ENCODE results near the gene MBTPS2. TPM values are rescaled to one million over a fixed set of nuclear protein-coding genes. Genes with fewer than 3 reads are reported as not detected.

Gene MBTPS2
- total RNA-seq (10 to 100 TPM; 12.0 to 13.5 TPM), polyA plus RNA-seq (1 to 10 TPM; 5.6 to 7.8 TPM)

DNA sequence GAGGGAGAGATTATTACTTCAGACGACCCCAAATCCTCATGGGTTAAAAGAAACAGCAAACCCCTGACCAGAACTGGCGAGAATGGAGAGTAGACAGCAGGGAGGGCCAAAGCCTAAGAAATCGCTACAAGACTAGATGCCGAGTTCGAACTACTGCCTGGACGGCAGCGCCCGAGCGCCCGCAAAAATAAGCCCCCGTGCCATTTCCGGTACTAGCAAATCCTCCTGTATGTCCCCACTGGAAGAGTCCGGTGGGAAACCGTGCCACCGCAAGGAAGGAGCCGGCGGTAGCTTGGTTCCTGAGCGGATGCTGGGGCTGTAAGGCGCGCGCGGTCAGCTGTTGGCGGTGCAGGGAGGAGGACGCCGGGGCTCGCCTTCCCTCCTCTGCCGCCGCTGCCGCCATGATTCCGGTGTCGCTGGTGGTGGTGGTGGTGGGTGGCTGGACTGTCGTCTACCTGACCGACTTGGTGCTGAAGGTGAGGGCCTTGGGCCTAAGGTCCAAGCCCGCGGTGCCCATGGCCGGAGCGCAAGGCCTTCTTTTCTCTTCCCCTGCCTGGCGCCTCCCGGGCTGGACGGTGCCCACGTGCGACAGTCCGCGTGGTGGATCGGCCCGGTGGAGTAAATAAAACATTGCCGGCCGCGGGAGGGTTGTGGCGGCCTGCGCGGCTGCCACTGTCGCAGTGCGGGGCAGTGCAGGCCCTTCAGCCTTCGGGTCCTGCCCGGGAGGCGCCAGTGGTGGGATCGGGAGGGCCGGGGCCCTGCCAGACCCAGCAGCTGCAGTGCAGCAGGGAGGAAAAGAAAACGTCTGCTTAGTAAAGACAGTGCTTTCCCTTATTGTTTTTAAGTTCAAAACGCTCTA, at the start of gene MBTPS2:
MBTPS2 (plus strand) TSS at position 284 of the 859 bp plus-strand sequence; CDS start at position 402, 118 bp downstream.
- WGBS, result 0% methylated on average over 61 of the region's 61 CpGs
- Histone ChIP-seq H3K27me3 (ENCODE audit: control insufficient read depth in 4 of 4, insufficient read depth in 4 of 4, low read length in 3 of 4) (no peaks in the 10 kb centered on the region), H3K4me1 (ENCODE audit: control insufficient read depth in 4 of 4, insufficient read depth in 4 of 4, low read length in 3 of 4) (peaks cover 0 to 20% (median 12%) of the 10 kb centered on the region in 4 donors), H3K27ac (ENCODE audit: low read depth in 1 of 2, low read length in 2 of 2) (peak within 1 kb of the TSS; percentile 83 to 88), H3K4me3 (ENCODE audit: low read depth in 1 of 3, low read length in 3 of 3) (peak within 1 kb of the TSS; percentile 79 to 80 (median 79)), H3K9ac (ENCODE audit: low read depth in 1 of 2, low read length in 2 of 2) (peak within 1 kb of the TSS; percentile 48 to 95), H3K9me3 (ENCODE audit: control insufficient read depth in 4 of 4, low read length in 3 of 4) (no peaks in the 10 kb centered on the region), H3K36me3 (ENCODE audit: control insufficient read depth in 4 of 4, insufficient read depth in 3 of 4, low read depth in 1 of 4, low read length in 3 of 4) (no peaks in the 10 kb centered on the region)
- peak; percentile 82 for DNase-seq (ENCODE audit: low spot score)
- no peak for TF ChIP-seq JUND (IDR thresholded peaks at IDR 0.05)
- no peak for TF ChIP-seq FOXA1 (IDR thresholded peaks at IDR 0.05)
- no peak for TF ChIP-seq FOXA2 (IDR thresholded peaks at IDR 0.05)
- no peak for TF ChIP-seq RXRA (IDR thresholded peaks at IDR 0.05)
- TF ChIP-seq, protein P1, sequence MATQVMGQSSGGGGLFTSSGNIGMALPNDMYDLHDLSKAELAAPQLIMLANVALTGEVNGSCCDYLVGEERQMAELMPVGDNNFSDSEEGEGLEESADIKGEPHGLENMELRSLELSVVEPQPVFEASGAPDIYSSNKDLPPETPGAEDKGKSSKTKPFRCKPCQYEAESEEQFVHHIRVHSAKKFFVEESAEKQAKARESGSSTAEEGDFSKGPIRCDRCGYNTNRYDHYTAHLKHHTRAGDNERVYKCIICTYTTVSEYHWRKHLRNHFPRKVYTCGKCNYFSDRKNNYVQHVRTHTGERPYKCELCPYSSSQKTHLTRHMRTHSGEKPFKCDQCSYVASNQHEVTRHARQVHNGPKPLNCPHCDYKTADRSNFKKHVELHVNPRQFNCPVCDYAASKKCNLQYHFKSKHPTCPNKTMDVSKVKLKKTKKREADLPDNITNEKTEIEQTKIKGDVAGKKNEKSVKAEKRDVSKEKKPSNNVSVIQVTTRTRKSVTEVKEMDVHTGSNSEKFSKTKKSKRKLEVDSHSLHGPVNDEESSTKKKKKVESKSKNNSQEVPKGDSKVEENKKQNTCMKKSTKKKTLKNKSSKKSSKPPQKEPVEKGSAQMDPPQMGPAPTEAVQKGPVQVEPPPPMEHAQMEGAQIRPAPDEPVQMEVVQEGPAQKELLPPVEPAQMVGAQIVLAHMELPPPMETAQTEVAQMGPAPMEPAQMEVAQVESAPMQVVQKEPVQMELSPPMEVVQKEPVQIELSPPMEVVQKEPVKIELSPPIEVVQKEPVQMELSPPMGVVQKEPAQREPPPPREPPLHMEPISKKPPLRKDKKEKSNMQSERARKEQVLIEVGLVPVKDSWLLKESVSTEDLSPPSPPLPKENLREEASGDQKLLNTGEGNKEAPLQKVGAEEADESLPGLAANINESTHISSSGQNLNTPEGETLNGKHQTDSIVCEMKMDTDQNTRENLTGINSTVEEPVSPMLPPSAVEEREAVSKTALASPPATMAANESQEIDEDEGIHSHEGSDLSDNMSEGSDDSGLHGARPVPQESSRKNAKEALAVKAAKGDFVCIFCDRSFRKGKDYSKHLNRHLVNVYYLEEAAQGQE (IDR thresholded peaks at IDR 0.05), result peak; percentile 67
- TF ChIP-seq NR2F2 (IDR thresholded peaks at IDR 0.05), result no peak
- TF ChIP-seq SP1 (IDR thresholded peaks at IDR 0.05), result peak; percentile 50
- TF ChIP-seq, protein P2, sequence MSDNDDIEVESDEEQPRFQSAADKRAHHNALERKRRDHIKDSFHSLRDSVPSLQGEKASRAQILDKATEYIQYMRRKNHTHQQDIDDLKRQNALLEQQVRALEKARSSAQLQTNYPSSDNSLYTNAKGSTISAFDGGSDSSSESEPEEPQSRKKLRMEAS (IDR thresholded peaks at IDR 0.05), result no peak
- TF ChIP-seq, protein P3, sequence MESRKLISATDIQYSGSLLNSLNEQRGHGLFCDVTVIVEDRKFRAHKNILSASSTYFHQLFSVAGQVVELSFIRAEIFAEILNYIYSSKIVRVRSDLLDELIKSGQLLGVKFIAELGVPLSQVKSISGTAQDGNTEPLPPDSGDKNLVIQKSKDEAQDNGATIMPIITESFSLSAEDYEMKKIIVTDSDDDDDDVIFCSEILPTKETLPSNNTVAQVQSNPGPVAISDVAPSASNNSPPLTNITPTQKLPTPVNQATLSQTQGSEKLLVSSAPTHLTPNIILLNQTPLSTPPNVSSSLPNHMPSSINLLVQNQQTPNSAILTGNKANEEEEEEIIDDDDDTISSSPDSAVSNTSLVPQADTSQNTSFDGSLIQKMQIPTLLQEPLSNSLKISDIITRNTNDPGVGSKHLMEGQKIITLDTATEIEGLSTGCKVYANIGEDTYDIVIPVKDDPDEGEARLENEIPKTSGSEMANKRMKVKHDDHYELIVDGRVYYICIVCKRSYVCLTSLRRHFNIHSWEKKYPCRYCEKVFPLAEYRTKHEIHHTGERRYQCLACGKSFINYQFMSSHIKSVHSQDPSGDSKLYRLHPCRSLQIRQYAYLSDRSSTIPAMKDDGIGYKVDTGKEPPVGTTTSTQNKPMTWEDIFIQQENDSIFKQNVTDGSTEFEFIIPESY (IDR thresholded peaks at IDR 0.05), result no peak
- peak; percentile 75 for TF ChIP-seq YY1 (IDR thresholded peaks at IDR 0.05)
- TF ChIP-seq HNF4A (conservative IDR thresholded peaks at IDR 0.05), result no peak
- TF ChIP-seq, protein P4, sequence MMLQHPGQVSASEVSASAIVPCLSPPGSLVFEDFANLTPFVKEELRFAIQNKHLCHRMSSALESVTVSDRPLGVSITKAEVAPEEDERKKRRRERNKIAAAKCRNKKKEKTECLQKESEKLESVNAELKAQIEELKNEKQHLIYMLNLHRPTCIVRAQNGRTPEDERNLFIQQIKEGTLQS (IDR thresholded peaks at IDR 0.05), result peak; percentile 28
- TF ChIP-seq RAD21 (IDR thresholded peaks at IDR 0.05), result peak; percentile 46 to 56
- peak; percentile 49 for TF ChIP-seq TAF1 (conservative IDR thresholded peaks at IDR 0.05)
- TF ChIP-seq HNF4G (IDR thresholded peaks at IDR 0.05), result no peak
- no peak for TF ChIP-seq EGR1 (IDR thresholded peaks at IDR 0.05; ENCODE audit: low read depth in 2 of 2)
- TF ChIP-seq, protein P5, sequence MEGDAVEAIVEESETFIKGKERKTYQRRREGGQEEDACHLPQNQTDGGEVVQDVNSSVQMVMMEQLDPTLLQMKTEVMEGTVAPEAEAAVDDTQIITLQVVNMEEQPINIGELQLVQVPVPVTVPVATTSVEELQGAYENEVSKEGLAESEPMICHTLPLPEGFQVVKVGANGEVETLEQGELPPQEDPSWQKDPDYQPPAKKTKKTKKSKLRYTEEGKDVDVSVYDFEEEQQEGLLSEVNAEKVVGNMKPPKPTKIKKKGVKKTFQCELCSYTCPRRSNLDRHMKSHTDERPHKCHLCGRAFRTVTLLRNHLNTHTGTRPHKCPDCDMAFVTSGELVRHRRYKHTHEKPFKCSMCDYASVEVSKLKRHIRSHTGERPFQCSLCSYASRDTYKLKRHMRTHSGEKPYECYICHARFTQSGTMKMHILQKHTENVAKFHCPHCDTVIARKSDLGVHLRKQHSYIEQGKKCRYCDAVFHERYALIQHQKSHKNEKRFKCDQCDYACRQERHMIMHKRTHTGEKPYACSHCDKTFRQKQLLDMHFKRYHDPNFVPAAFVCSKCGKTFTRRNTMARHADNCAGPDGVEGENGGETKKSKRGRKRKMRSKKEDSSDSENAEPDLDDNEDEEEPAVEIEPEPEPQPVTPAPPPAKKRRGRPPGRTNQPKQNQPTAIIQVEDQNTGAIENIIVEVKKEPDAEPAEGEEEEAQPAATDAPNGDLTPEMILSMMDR (IDR thresholded peaks at IDR 0.05; ENCODE audit: low read depth, low read length, missing input control), result no peak
- TF ChIP-seq GABPA (IDR thresholded peaks at IDR 0.05 in 1 of 2, conservative IDR thresholded peaks at IDR 0.05 in 1 of 2), result peak; percentile 96

Measured in liver (tissue), 9 donors.